Adrenal gland (tissue), 12 donors: Measurements from ENCODE around the gene INPP5A. TPM values are rescaled to one million over a fixed set of nuclear protein-coding genes. Genes with fewer than 3 reads are reported as not detected.
"Not testable (repeated sequence)": the region's sequence is repeated elsewhere in the genome, so short reads cannot be mapped to it uniquely, and the experiment has no call there.

Experiments
- DNase-seq, 7 donors: peaks; one replicate each; pipeline ENCODE4 v3.0.0-alpha.2; 2019 to 2020
- H3K27ac ChIP-seq, 5 donors: fragments of 200-600 bp; sonication (generic) in 4 of 5; 1 replicate in 3 of 5; 2 replicates in 2 of 5; pipeline versions ENCODE4 v1.5.1 to v1.8.0; 2016 to 2020; ENCODE audit warnings: mild to moderate bottlenecking in 1 of 5
- H3K27me3 ChIP-seq: fragments of 200-600 bp; 2 replicates; pipeline ENCODE4 v1.8.0; 2021
- H3K36me3 ChIP-seq, 2 donors: fragments of 200-600 bp; replicated peaks in 1 of 2; 1 replicate in 1 of 2; 2 replicates in 1 of 2; pipeline versions ENCODE4 v1.5.1 to v1.8.0; 2018 to 2022
- H3K4me1 ChIP-seq, 2 donors: fragments of 200-600 bp; replicated peaks in 1 of 2; 1 replicate in 1 of 2; 2 replicates in 1 of 2; pipeline versions ENCODE4 v1.5.1 to v1.8.0; 2018 to 2021
- H3K4me3 ChIP-seq, 4 donors: fragments of 200-600 bp; sonication (generic) in 3 of 4; one replicate each; pipeline ENCODE4 v1.5.1; 2016 to 2018
- H3K9me3 ChIP-seq, 3 donors: fragments of 200-600 bp; sonication (generic) in 1 of 3; replicated peaks in 1 of 3; 1 replicate in 2 of 3; 2 replicates in 1 of 3; pipeline versions ENCODE4 v1.5.1 to v1.8.0; 2016 to 2021
- CTCF ChIP-seq, 6 experiments: fragments of 450-650 bp in 4 of 6; fragments of 200-600 bp in 2 of 6; sonication (generic) in 1 of 6; IDR thresholded peaks; 1 replicate in 5 of 6; 2 replicates in 1 of 6; pipeline versions ENCODE4 v1.5.1 to v1.8.0; 2016 to 2021; ENCODE audit warnings: antibody characterized with exemption in 6 of 6, mild to moderate bottlenecking in 2 of 6, moderate library complexity in 1 of 6
- POLR2A ChIP-seq, 2 donors: fragments of 450-650 bp; IDR thresholded peaks; one replicate each; pipeline ENCODE4 v1.6.1; 2017; ENCODE audit warnings: antibody characterized with exemption in 2 of 2, mild to moderate bottlenecking in 2 of 2, moderate library complexity in 1 of 2
- WGBS, 4 donors: extraction: QIAGEN DNeasy Blood & Tissue Kit in 2 of 4; methylation state at CpG; one replicate each; pipeline versions ENCODE4 v1.1.5 to v1.1.7; 2013 to 2017; 5-methylcytosine and 5-hydroxymethylcytosine counted together
- intact Hi-C, 2 donors: fragments of 100-400 bp; cut with DNase I; formaldehyde crosslinking; loops; one replicate each; pipeline versions ENCODE4 v1.14.1 to v1.15.0; 2022 to 2023
- polyA plus RNA-seq, 3 donors: library from polyadenylated mRNA; stranded (reverse); fragments of 200-250 nt in 2 of 3; fragments of 350-450 nt in 1 of 3; fragmentation: Illumina TruSeq in 1 of 3; extraction: RNeasy Lipid Tissue Mini Kit (QIAGEN cat#74804) in 1 of 3; gene quantifications; one replicate each; pipeline ENCODE4 v1.2.3, GENCODE V29; 2013 to 2014
- total RNA-seq, 9 donors: library from RNA; depleted of rRNA in 4 of 9; stranded (reverse); fragments of >200 nt in 4 of 9; fragments of 120-200 nt in 1 of 9; fragmentation: NEBNext Ultra II Directional in 1 of 9; extraction: Animal tissue kit (Norgen Biotek cat#: 25700) in 1 of 9; gene quantifications; one replicate each; pipeline versions ENCODE4 v1.1.0 to v1.2.4, GENCODE V29; 2013 to 2023
- donor health status: healthy with polysubstance abuse.
- donor health status: Bipolar disorder and iron deficiency.
- donor health status: DM: yes; HTN: yes; CAD: no.
- donor health status: DM: no; HTN: no; CAD: no.
- donor health status: DM: no; HTN: no; CAD: no.
- donor health status: DM: yes; HTN: yes; CAD: no.

The INPP5A gene
- total and polyA plus RNA-seq, 12 donors = 13.5 to 62.9 (median 37.5) TPM

- H3K9me3 ChIP-seq = no peaks in the 10 kb centered on the region
- H3K36me3 ChIP-seq = no peaks in the 10 kb centered on the region
- no peak for DNase-seq
- no peak overlapping the region for H3K4me3 ChIP-seq
- H3K27me3 ChIP-seq = no peaks in the 10 kb centered on the region
- TF ChIP-seq CTCF (IDR thresholded peaks at IDR 0.05) (no peak), POLR2A (IDR thresholded peaks at IDR 0.05) (no peak)
- no peaks in the 10 kb centered on the region for H3K4me1 ChIP-seq
- 85 to 91% (median 89%) methylated on average over 12 to 27 of the region's 27 CpGs for WGBS, 4 donors
- intact Hi-C loops = no loop called here
- no peak overlapping the region for H3K27ac ChIP-seq
Measured at GRCh38 chr10:132742167-132742836, 204.7 kb downstream of the INPP5A start.

- Histone ChIP-seq H3K36me3 (no peaks in the 10 kb centered on the region), H3K27ac (no peak overlapping the region), H3K27me3 (no peaks in the 10 kb centered on the region), H3K4me3 (no peak overlapping the region), H3K9me3 (no peaks in the 10 kb centered on the region), H3K4me1 (no peaks in the 10 kb centered on the region)
- TF ChIP-seq CTCF (IDR thresholded peaks at IDR 0.05) = no peak
- no peak for TF ChIP-seq POLR2A (IDR thresholded peaks at IDR 0.05)
- intact Hi-C loops = no loop called here
- no peak for DNase-seq
- 82 to 91% (median 84%) methylated on average over 11 to 12 of the region's 12 CpGs for WGBS, 4 donors
Measured at GRCh38 chr10:132742837-132743194, 205.2 kb downstream of the INPP5A start.

- H3K27ac ChIP-seq, H3K36me3 ChIP-seq, intact Hi-C loops, H3K4me3 ChIP-seq, H3K27me3 ChIP-seq, H3K4me1 ChIP-seq, H3K9me3 ChIP-seq, DNase-seq: not testable (repeated sequence)
- 69 to 94% (median 82%) methylated on average over 7 to 30 of the region's 30 CpGs for WGBS, 4 donors
Measured at GRCh38 chr10:132743196-132743924, 205.8 kb downstream of the INPP5A start.

- 91 to 97% (median 94%) methylated on average over 16 to 18 of the region's 18 CpGs for WGBS, 4 donors
- TF ChIP-seq CTCF (IDR thresholded peaks at IDR 0.05) = no peak
- TF ChIP-seq POLR2A (IDR thresholded peaks at IDR 0.05) = no peak
- Histone ChIP-seq H3K27ac (no peak overlapping the region), H3K4me3 (no peak overlapping the region), H3K9me3 (no peaks in the 10 kb centered on the region), H3K27me3 (no peaks in the 10 kb centered on the region), H3K36me3 (no peaks in the 10 kb centered on the region), H3K4me1 (no peaks in the 10 kb centered on the region)
- DNase-seq = no peak
- intact Hi-C loops = no loop called here
Measured at GRCh38 chr10:132743925-132744490, 206.4 kb downstream of the INPP5A start.
